PFSK-1 (cell line): Measurements from ENCODE around the gene CALML3.

ENCODE experiments used
- FOXP2 ChIP-seq: optimal IDR thresholded peaks from 2 replicates; pipeline ENCODE3; 2011; ENCODE audit warnings: borderline replicate concordance, control low read depth, inconsistent platforms; ENCODE audit not compliant: insufficient read depth; ENCODE audit errors: extremely low read length, extremely low read depth
- POLR2AphosphoS5 ChIP-seq: IDR thresholded peaks from 2 replicates; pipeline ENCODE4 v1.6.1; 2012; ENCODE audit warnings: low read depth, mild to moderate bottlenecking, control low read depth, low read length, moderate library complexity
- REST ChIP-seq, 2 experiments: IDR thresholded peaks; 2 replicates each; pipeline versions ENCODE4 v1.6.1 to v1.8.0; 2011 to 2012; ENCODE audit warnings: low read depth in 2 of 2, low read length in 2 of 2, control low read depth in 1 of 2, inconsistent platforms in 1 of 2, mild to moderate bottlenecking in 1 of 2, moderate library complexity in 1 of 2; ENCODE audit not compliant: insufficient read depth in 1 of 2
- SIN3A ChIP-seq: IDR thresholded peaks from 2 replicates; pipeline ENCODE4 v1.6.1; 2012; ENCODE audit warnings: mild to moderate bottlenecking, low read length, moderate library complexity, borderline replicate concordance; ENCODE audit not compliant: insufficient read depth
- TAF1 ChIP-seq: IDR thresholded peaks from 2 replicates; pipeline ENCODE4 v1.6.1; 2012; ENCODE audit warnings: low read length, control low read depth, borderline replicate concordance; ENCODE audit not compliant: insufficient read depth

GRCh38 chr10:5517546-5517945, 7.2 kb upstream of the CALML3 start:
- TF ChIP-seq TAF1 (no peak), POLR2AphosphoS5 (no peak), FOXP2 (no peak), SIN3A (no peak), REST (IDR thresholded peaks at IDR 0.05; ENCODE audit: insufficient read depth in 1 of 2, low read depth in 2 of 2, low read length in 2 of 2) (no peak)
